Posterior vena cava (tissue), 2 donors: Measurements from ENCODE around the gene ITIH4. TPM values are rescaled to one million over a fixed set of nuclear protein-coding genes. Genes with fewer than 3 reads are reported as not detected.

ENCODE experiments used
- DNase-seq: peaks from one replicate; pipeline ENCODE4 v3.0.0-alpha.2; 2020; ENCODE audit warnings: low spot score
- intact Hi-C, 2 donors: fragments of 100-400 bp; cut with DNase I; formaldehyde crosslinking; loops; one replicate each; pipeline versions ENCODE4 v1.14.1 to v1.14.2; 2022 to 2023
- long read RNA-seq, 2 donors: library from polyadenylated mRNA; unstranded; transcript quantifications; one replicate each; pipeline ENCODE4 v2.0.0, GENCODE V29; 2020 to 2021
- total RNA-seq, 2 donors: library from RNA; stranded (reverse); fragmentation: NEBNext Ultra II Directional; extraction: Animal tissue kit (Norgen Biotek cat#: 25700); gene quantifications; one replicate each; pipeline ENCODE4 v1.2.1, GENCODE V29; 2021
- donor health status: DM: yes; HTN: yes; CAD: no.
- donor health status: DM: yes; HTN: yes; CAD: no.

Gene ITIH4
- 10 to 100 TPM; 19.1 to 28.8 TPM for total RNA-seq
- long read RNA-seq, donor 1, partial matches to known transcripts: 1 of 1 reads
- long read RNA-seq, donor 1, other reads (novel, unspliced or antisense): 0 of 1 reads
- long read RNA-seq, donor 2, partial matches to known transcripts: 6 of 14 reads
- long read RNA-seq, donor 2, other reads (novel, unspliced or antisense): 8 of 14 reads

GRCh38 chr3:52830535-52831258 lies at the start of gene ITIH4:
TSS of gene ITIH4 (minus strand) at chr3:52830672. CDS start at chr3:52830642, 30 bp downstream.
- no peak for DNase-seq
- intact Hi-C loops: no loop called here

GRCh38 chr3:52880047-52880446 lies 49.6 kb upstream of the ITIH4 start:
- intact Hi-C loops: no loop called here
- DNase-seq: no peak

GRCh38 chr3:52879581-52879980 lies 49.1 kb upstream of the ITIH4 start:
- no peak for DNase-seq
- intact Hi-C loops: no loop called here

DNA sequence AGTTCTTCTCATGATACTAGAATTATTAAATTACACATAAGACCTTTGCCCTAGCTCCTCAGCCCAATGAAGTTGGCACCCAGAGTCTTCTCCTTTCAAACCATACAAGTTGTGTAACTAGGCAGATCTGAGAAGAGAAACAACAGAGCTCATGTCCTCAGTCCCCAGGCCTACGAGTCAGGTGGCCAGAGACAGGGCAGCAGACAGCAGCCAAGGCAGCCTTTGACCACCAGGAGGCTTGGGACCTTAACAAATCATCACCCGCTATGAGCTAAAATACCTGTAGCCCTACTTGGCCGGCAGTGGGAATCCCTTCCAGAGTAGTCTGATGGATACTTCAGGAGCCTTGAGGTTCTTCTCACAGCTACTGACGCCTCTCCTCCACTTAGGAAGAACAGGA lies 48.6 kb upstream of the ITIH4 start:
- DNase-seq: no peak
- intact Hi-C loops: no loop called here

GRCh38 chr3:52877085-52877484 lies 46.6 kb upstream of the ITIH4 start:
- intact Hi-C loops: no loop called here
- no peak for DNase-seq

GRCh38 chr3:52874864-52875587 lies 44.6 kb upstream of the ITIH4 start:
- intact Hi-C loops: no loop called here
- DNase-seq: no peak

GRCh38 chr3:52874160-52874701 lies 43.8 kb upstream of the ITIH4 start:
- no peak for DNase-seq
- intact Hi-C loops: no loop called here

DNA sequence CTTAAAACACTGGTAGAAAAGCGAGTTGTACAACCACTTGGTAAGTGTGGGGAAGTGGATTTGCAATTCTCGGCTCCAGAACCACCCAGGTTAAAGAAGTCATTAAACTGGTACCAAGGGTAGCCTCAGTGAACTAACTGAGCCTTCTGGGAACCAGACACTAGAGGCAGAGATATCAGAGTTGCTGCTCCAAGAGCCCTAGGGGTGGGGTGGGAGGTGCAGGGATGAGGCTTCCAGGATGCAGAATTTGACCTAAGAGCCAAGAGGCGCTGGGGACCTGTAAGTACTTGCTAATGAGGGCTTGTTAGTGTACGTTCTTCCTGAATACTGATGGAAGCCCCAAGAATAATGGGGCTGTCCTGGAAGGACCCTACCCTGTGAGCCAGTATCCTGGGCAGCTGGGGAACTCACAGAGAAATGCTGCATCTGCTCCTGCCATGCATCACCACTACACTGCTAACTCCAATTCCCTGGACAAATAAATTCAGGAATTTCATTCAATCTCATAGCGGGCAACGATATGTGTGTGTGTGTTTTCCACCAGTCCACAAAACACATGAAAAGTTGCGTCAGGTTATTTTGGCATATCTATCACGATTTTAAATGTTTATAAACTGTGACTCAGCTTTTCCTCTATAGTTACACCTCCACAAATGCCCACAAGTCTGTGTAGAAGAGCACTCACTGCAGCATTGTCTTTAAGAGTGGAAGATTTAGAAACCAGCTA lies 43.1 kb upstream of the ITIH4 start:
- intact Hi-C loops: no loop called here
- DNase-seq: no peak

GRCh38 chr3:52872245-52872644 lies 41.8 kb upstream of the ITIH4 start:
- DNase-seq: no peak
- intact Hi-C loops: no loop called here

DNA sequence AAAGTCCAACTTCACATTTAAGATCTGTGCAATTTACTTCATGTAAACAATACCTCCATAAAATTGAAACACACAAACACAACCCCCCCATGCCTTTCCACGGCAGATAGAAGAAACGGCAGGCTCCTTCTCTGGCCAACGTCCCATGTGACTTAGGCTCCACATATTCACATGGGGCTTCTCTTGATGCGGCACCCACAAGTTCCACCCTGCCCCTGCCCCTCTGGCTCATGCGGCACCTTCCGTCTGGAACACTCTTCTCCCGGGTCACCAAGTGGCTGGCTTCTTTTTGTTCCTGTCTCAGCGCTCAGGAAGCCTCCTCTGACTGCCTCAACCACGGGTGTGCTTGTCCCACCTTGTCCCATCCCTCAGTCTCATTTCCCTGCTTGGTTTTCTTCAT lies 41.3 kb upstream of the ITIH4 start:
- DNase-seq: no peak
- intact Hi-C loops: no loop called here

GRCh38 chr3:52870471-52870870 lies 40.0 kb upstream of the ITIH4 start:
- DNase-seq: no peak
- intact Hi-C loops: no loop called here

- intact Hi-C loops: no loop called here
Measured at GRCh38 chr3:52866427-52866826, 36.0 kb upstream of the ITIH4 start.

GRCh38 chr3:52865994-52866393 lies 35.5 kb upstream of the ITIH4 start:
- no peak for DNase-seq
- intact Hi-C loops: no loop called here

More at GRCh38 chr3:52866427-52866826, 36.0 kb upstream of the ITIH4 start:
- DNase-seq: no peak

- no peak for DNase-seq
- intact Hi-C loops: no loop called here
Measured at GRCh38 chr3:52860424-52860768, 29.9 kb upstream of the ITIH4 start.

DNA sequence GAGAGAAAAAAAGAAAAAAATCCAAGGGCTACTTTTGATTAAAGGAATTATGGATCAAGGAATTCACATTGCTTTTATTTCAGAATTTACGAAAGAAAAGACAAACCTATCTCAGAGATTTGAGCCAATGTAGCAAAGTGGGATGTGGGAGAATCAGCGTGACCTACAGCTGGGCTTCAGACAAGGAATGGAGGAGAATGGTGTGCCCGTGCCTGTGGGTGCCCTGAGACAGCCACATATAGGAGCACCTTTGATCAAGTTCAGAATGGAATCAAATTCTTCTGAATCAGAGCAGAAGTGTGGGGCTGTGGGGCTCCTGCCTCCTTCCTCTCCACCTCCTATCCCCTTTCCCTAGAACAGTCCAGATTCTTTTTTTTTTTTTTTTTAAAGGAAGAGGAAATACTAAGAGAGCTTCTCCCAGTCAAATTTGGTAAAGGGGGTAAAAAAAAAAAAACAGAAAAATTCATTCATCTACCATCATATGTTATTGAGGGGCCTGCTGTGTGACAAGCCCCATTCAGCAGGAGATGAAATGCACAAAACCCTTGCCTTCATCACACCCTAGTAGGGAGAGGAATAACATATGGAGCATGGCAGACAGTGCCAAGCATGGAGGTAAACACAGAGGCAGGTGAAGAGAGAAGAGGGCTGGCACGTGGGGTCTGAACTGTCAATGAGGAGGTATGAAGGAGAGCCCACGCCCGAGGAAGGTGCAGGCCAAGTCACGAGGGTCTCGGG lies 29.4 kb upstream of the ITIH4 start:
- no peak for DNase-seq
- intact Hi-C loops: loop anchor here (10.0 kb wide), 2 partner anchors 65 to 75 kb away; no protein-coding TSS in a partner anchor

GRCh38 chr3:52857864-52858263 lies 27.4 kb upstream of the ITIH4 start:
- intact Hi-C loops: loop anchor here (10.0 kb wide), 2 partner anchors 67 to 77 kb away; no protein-coding TSS in a partner anchor
- no peak for DNase-seq

DNA sequence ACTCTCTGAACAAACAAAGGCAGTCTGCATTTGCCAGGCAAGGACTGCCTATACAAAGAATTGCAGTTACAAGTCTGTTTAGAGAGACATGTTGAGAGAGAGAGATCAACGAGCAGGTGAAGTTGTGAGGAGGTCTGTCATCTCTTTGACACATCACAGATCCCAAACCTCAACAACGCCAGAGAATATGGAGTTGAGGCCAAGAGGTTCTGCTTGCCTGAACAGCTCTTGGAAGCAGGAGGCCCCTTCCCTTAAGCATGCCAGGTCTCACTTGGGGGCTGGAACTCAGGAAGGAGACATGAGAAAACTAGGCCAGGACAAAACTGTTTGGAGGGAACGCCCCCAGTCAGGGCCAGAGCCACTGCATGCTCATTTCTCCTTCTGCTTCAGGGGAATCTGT lies 26.7 kb upstream of the ITIH4 start:
- intact Hi-C loops: loop anchor here (10.0 kb wide), 2 partner anchors 68 to 78 kb away; no protein-coding TSS in a partner anchor

GRCh38 chr3:52856666-52857065 lies 26.2 kb upstream of the ITIH4 start:
- intact Hi-C loops: loop anchor here (10.0 kb wide), 2 partner anchors 68 to 78 kb away; no protein-coding TSS in a partner anchor

More for the DNA sequence above, 26.7 kb upstream of the ITIH4 start:
- DNase-seq: no peak

GRCh38 chr3:52854013-52854412 lies 23.5 kb upstream of the ITIH4 start:
- DNase-seq: no peak
- intact Hi-C loops: loop anchor here (10.0 kb wide), 2 partner anchors 71 to 81 kb away; no protein-coding TSS in a partner anchor

More at GRCh38 chr3:52856666-52857065, 26.2 kb upstream of the ITIH4 start:
- DNase-seq: no peak
